Measurements from ENCODE around the gene P2RX7.
A peak's percentile ranks its signal among the peaks of the same experiment; 100 is the strongest.

Gene P2RX7

DNA sequence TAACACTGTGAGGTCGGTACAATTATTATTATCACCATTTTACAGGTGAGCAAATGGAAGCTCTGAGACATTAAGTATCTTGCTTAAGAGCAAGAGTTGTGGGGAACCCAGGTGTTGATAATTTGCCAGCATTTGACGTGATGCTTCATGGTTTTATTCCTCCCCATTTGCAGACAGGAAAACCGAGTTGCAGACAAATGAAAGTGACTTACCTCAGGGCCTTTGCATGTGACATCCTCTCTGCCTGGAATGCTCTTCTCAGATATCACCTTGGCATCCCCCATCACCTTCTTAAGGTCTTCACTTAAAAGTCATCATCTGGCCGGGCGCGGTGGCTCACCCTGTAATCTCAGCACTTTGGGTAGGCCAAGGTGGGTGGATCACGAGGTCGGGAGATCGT, 21.0 kb upstream of the P2RX7 start:
- DNase-seq = no peak

DNA sequence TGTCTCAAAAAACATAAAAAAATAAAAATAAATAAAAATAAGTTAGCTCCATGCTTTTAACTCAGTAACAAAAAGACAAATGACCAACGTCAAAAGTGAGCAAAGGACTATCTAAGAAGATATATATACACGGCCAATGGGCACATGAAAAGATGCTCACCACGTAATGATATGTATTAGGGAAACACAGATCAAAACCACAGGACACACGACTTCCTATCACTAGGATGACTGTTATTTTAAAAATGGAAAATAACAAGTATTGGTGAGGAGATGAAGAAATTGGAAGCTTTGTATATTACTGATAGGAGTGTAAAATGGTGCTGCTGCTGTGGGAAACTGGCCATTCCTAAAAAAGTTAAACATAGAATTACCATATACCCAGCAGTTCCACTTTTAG, 20.2 kb upstream of the P2RX7 start:
- no peak for DNase-seq

DNA sequence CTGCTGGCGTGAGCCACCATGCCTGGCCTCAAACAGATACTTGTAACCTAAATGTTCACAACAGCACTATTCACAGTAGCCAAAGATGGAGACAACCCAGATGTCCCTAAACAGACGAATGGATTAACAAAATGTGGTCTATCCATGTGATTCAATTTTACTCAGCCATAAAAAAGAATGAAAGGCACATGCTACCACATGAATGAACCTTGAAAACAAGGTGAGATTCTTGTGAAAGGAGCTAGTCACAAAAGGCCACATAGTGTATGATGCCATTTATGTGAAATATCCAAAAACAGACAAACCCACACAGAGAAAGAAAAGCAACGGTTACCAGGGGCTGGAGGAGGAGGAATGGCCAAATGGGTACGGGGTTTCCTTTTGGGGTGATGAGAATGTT, 19.6 kb upstream of the P2RX7 start:
- no peak for DNase-seq

DNA sequence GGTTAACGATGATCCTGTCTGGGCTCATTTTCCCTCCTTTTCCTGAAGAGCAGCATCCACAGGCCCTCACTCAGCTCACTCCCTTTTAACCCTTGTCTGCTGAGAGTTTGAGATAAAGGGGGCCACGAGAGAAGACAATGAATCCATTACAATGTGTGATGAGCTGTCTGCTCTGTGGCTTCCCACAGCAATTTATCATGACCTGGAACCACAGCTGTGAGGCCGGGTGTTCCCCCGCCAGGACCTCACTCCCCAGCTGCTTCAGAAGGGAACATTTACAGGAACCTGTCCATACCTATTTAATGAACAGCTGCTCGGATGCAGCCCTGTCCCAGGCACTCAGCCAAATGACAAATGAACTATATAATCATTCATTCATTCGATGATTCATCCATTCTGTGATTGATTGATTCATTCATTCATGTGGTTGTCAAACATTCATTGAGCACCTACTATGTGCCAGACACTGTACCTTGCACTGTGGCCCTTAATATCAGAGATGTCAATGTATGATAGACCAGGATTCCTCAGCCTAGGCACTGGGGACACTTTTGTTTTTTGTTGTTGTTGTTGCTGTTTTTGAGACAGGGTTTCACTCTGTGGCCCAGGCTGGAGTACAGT, 18.5 kb upstream of the P2RX7 start:
- DNase-seq = no peak

DNA sequence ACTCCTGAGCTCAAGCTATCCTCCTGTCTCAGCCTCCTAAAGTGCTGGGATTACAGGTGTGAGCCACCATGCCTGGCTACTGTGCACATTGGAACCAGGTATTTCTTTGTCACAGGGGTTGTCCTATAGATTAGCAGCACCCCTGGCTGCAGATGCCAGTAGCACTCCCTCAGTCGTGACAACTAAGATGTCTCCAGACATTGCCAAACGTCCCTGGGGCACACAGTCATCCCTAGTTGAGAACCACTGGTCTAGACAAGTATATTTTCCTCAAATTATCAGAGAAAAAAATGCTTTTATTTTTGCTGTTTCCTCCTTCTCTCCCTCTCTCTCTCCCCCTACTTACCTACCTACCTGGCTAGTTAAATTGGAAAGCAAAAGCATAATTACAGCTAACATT, 17.9 kb upstream of the P2RX7 start:
- DNase-seq = no peak

DNA sequence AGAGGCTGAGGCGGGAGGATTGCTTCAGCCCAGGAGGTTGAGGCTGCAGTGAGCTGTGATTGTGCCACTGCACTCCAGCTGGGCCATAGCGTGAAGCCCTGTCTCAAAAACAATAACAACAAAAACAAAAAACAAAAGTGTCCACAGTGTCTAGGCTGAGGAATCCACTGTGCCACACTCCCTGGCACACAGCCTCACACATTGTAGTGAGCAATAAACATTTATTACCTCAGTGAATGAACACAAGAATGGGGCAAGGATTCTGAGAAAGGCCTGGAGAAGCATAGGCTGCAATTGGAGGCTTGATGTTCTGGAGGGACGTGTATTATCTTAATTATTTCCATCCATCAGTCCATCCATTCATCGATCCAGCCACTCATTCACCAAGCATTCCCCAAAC, 17.1 kb upstream of the P2RX7 start:
- no peak for DNase-seq

DNA sequence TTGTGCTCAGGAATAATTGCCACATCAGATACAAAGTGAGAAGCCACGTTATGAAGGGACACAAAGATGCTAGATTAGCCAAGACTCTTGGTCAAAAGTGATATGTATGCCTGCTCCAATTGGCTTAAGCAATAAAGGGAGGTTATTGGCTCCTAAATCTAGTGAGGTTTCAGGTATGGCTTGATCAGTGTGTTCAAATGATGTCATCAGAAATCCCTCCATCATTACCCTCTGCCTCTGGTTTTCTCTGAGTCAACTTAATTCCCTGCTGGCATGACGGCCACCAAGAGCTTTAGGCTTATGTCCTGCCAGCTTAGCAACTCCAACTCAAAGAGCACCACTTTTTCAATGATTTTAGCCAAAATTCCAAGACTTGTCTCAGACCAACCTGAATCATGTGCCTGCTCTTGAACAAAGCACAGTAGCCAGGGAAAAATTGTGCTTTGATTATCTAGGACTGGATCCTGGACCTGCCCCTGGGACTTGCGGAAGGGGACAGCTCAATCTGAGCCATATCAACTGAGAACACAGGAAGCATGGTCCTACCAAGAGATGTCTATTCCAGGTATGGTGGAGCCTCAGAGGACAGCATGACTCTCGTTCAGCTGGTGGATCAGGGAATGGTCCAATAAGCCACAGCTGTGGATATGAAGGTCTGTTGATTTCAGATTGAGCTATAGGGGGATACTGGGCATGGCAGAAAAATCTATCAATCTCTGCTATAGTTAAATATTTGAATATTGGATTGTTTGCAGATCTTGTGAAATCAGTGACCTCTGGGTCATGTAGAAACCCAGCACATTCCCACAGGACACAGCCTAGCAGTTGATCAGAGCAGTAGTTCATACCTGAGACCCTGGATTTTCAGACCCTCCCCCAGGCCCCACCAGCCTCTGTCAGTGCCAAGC, 16.1 kb upstream of the P2RX7 start:
- DNase-seq = no peak

DNA sequence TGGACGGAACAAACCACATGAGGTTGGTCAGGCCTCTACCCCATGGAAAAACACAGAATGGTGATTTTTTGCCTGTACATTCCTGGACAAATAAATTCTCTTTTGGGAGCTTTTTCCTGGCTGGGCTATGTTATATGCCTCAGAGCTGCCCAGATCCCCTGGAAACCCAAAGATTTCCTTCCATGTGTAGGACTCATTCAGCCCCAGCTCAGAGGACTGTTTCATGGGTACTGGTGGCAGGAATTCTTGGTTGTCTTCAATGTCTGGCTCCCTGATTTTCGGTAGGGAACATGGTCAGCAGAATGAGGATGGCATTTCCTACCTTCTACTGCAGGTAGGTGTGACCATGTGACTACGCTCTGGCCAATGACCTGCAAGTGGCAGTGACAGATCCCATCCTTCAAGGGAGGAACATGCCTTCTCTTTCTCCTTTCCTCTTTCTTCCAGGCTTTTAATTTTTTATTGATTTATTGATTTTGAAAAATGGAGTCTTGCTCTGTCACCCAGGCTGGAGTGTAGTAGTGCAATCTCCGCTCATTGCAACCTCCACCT, 15.4 kb upstream of the P2RX7 start:
- no peak for DNase-seq

DNA sequence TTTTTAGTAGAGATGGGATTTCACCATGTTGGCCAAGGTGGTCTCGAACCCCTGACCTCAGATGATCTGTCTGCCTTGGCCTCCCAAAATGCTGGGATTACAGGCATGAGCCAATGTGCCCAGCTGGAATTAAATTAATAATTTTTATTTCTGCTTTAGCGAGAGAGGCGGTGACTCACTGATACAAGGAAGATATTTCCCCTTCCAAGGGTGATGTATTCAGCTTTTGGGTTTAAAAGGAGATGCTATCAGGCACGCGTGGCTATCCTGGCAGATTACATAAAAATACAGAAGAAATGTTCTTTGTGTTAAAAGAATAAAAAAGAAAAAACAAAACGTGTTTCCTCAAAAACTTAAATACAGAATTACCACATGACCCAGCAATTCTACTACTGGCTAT, 12.4 kb upstream of the P2RX7 start:
- DNase-seq = no peak

DNA sequence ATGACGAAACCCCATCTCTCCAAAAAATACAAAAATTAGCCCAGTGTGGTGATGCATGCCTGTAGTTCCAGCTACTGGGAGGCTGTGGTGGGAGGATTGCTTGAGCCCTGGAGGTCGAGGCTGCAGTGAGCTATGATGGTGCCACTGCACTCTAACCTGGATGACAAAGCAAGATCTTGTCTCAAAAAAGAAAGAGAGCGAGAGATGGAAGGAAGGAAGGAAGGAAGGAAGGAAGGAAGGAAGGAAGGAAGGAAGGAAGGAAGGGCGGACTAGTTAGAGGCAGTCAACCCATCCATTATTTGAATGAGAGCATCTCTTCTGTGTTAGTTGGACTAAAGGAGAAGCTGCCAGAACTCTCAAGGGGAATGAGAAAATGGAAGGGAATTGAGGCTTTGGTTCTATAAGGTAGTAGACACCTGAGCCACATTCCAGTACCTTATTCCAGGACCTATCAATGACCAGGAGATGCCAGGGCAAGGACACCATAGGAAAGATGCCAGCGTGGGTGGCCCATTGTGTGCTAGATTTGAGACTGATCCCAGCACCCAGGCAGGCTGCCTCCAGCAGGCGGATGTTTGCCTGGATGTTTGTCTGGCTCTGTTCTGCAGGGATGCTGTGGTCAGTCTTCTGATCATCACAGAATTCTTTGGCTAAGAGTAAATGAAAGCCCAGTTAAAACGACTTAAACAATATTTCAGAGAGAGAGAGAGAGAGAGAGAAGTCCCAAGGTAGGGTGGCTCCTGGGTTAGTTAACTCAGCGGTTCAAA, 11.5 kb upstream of the P2RX7 start:
- no peak for DNase-seq

DNA sequence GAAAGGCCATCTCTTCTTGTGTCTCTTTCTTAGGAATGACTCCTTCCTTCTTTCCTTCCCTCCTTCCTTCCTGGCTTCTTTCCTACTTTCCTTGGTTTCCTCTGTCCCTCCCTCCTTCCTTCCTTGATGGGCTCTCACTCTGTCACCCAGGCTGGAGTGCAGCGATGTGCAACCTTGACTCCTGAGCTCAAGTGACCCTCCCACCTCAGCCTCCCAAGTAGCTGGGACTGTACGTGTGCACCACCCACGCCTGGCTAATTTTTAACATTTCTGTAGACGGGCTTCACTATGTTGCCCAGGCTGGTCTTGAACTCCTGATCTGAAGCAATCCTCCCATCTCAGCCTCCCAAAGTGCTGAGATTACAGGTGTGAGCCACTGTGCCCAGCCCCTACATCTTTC, 10.9 kb upstream of the P2RX7 start:
- DNase-seq = no peak

DNA sequence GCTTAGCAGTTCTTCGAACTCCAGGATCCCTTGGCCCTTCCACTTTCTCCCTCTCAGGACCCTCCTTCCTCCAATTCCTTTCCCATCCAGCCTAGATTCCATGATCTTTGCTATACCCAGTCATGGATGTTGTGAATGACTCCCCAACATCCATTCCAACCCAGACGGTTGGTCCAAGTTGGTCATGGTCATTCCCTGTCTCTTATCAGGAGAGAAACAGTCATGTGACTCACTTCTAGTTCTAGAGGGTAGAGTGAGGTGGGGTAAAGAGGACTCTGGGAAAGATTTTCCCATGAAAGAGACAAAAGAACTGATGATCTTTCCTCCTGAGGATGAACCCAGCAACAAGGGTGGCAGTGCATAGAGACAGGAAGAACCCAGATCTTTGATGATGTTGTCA, 9.2 kb upstream of the P2RX7 start:
- DNase-seq = no peak

DNA sequence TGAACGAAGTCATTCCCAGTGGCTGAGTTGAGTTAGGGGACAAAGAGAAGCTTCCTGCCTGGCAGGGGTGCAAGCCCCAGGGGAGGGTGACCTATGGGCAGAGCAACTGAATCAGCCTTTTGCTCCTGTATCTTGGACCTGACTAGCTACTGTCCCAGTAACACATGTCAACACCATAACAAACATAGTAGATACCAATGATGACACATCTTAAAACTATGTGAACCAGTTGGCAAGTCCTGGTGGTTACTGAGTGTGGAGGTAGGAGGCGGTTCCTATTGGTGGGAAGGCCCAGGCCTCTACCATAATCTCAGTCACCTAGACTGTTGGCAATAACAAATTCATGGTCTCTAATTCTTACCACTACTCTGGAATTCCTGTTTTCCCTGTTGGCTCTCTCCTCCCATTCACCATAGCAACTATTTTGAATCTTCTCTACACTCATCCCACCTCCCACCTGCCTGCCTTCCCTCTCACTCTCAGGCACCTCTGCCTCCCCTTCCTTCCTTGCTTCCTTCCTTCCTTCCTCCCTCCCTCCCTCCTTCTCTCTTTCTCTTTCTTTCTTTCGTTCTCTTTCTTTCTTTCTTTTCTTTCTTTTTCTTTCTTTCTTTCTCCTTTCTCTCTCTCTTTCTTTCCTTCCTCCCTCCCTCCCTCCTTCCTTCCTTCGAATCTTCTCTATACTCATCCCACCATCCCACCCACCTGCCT, 8.1 kb upstream of the P2RX7 start:
- DNase-seq = no peak

DNA sequence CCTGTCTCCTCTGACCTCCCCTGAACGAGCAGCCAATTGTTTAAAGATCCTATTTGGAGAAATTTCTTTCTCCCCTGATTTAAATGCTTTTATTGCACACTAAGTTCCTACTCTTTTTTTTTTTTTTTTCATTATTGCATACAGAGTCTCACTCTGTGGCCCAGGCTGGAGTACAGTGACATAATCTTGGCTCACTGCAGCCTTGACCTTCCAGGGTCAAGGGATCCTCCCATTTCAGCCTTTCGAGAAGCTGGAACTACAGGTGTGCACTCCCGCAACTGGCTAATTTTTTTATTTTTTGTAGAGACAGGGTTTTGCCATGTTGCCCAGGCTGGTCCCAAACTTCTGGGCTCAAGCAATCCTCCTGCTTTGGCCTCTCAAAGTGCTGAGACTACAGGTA, 5.2 kb upstream of the P2RX7 start:
- no peak for DNase-seq

DNA sequence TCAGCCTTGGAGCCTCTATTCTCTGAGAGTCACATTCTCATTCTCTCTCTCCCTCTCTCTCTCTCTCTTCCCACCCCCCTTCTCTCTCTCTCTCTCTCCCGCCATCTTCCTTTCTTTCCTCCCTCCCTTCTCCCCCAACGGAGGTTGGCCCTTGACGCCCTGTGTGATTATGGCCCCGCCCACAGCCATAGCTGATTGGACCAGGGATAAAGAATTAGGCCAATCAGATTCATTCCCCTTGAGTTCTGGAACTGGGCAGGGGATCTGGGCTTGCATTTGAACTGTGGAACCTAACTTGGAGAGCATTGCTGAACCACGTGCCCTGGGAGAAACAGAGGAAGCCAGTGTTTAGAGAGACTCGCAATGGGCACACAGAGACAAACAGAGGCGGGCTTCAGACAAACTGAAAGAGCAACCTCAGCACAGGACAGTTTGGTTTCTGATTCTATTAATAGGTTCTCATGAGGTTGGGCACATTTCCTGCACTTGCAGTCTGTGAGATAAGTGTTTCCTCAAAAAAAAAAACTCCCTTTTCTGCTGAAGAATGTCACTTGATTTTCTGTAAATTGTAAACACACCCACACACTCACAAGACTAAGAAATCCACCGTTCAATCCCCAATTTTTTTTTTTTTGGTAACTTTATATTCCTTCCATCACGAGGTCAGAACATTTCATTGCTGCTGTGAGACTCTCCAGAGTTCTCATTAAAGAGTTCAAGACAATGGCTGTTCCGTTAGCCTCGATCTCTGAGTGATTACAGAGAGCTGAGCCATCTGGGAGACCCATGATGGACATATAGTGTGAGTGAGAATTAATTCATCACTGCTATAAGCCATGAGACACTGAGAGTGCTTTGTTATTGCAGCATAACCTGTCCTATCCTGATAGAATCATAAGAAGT, 3.5 kb upstream of the P2RX7 start:
- DNase-seq = peak; percentile 47 to 66 (median 55)

DNA sequence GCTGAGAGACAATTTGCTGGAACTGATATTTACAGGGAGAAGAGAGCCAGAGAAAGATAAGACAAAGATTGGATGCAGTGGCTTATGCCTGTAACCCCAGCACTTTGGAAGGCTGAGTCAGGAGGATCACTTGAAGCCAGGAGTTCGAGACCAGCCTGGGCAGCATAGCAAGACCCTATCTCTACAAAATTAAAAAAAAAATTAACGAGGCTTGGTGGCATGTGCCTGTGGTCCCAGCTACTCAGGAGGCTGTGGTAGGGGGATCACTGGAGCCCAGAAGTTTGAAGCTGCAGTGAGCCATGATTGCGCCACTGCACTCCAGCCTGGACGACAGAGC, 2.9 kb upstream of the P2RX7 start:
- DNase-seq = no peak

DNA sequence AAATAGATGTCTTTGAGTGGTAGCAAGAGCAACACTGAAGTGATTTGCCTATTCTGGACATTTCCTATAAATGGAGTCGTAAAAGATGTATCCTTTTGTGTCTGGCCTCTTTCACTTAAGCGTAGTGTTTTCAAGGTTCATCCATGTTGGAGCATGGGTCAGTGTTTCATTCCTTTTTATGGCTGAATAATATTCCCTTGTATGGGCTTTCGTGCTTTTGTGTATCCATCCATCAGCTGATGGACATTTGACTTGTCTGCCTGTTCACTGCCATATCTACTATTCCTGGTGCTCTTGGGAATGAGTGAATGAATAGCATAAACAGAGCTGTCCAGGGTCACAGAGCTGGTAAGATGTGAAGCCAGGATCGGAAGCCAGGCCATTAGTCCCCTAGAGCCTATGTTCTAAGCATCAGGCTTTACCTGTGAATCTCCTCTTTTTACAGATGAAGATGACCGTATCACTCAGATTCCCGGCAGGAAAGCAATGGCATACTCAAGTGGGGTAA, 1.8 kb upstream of the P2RX7 start:
- DNase-seq = no peak

DNA sequence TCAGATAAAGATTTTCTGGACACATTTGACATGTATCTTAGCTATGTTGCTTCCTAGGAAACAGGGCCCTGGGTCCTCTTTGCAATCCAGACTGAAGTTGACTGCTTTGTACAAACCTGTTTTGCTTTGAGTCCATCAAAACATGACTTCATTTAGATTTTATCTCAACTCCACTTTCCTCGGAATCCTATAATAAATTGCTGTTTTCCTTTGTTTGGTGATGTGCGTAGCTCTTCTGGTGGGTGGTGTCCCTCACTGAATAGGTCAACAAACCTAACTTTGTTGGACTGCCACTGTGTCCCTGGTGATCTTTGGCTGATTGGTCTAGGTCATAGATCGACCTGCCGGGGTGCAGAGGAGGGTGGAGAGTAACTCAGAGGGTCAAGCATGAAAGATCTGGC, 735 bp upstream of the P2RX7 start:
- DNase-seq = no peak

DNA sequence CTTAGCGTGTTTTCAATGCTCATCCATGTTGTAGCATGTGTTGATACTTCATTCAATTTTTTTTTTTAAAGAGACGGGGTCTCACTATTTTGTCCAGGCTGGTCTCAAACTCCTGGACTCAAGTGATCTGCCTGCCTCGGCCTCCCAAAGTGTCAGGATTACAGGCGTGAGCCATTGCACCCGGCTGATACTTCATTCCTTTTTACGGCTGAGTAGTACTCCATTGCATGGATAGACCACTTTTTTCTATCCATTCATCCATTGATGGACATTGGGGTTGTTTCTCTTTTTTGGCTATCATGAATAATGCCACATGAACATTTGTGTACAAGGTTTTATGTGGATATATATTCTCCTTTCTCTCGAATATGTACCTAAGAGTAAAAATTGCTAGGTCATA, 1.2 kb downstream of the P2RX7 start:
- no peak for DNase-seq

DNA sequence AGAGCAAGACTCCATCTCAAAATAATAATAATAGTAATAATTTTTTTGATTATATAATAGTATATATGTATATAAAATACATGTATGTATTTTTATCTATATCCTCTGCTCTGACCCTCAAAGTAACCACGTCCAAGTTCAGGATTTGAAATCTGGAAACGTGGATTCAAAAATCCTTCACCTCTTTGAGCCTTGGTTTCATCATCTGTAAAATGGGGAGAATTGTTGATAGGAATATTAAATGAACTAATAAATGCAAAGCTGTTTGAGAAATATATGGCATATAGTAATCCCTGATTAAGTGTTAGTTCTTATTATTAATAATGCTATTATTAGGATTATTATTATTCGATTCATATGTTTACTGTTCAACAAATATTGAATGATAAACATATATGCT, 2.6 kb downstream of the P2RX7 start:
- no peak for DNase-seq

DNA sequence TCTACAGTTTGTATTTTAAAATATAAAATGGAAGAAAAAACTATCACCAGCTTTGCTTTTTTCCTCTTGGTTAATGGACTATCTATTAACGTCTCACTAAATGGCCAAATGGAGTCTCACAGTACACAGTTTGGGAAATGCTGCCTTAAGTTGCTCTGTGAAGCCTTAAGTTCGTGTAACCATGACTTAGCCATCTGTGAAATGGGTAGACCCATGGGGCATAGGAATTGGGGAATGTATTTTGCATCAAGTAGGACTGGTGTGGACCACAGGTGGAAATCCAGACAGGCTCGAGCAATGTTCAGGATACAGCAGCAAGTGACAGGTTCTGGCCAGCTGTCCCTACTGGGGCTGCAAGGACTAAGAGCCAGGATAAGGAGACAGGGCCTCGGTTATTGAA, 4.8 kb downstream of the P2RX7 start:
- no peak for DNase-seq

DNA sequence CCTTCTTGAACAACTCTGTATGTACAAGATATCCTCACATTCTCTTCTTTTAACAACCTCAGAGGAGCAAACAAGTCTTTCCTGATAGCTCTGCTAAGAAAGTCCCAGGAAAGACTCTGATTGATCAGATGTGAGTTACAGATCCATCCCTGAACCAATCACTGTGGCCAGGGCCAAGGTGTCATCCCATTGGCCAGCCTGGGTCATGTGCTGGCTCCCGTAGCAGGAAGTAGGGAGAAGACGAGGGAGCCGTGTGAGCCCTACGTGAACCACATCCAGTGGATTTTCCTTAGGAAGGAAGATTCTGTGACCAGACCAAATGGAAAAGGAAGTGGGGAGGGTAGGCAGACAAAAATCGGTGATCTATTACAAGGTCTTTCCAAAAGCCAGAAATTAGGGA, 5.6 kb downstream of the P2RX7 start:
- no peak for DNase-seq

All from activated CD4-positive, CD25-positive, alpha-beta regulatory T cell (primary cell).